Activated naive CD4-positive, alpha-beta T cell treated with anti-CD3 and anti-CD28 coated beads, Interleukin-2, amount 50 U/mL, for 72 hours (primary cell): ENCODE measurements around the gene PCDHGA3. TPM values are rescaled to one million over a fixed set of nuclear protein-coding genes. Genes with fewer than 3 reads are reported as not detected.
"Not testable (repeated sequence)": the region's sequence is repeated elsewhere in the genome, so short reads cannot be mapped to it uniquely, and the experiment has no call there.

Experiments
- ATAC-seq, 2 donors: fragments of 150-1000 bp; cut with Tn5 transposase; 2 replicates each; pipeline ENCODE4 v1.10.0; 2021; ENCODE audit warnings: mild to moderate bottlenecking in 2 of 2, moderate library complexity in 2 of 2
- DNase-seq, 2 donors: peaks; one replicate each; pipeline ENCODE4 v3.0.0; 2021 to 2022; ENCODE audit warnings: low spot score in 2 of 2
- H3K27ac Mint-ChIP-seq, 2 donors: one replicate each; pipeline ENCODE4 v1.8.0; 2022; ENCODE audit warnings: mild to moderate bottlenecking in 2 of 2, mixed read lengths in 2 of 2
- H3K36me3 Mint-ChIP-seq, 2 donors: one replicate each; pipeline ENCODE4 v1.8.0; 2022; ENCODE audit warnings: mixed read lengths in 2 of 2
- H3K9me3 Mint-ChIP-seq, 2 donors: one replicate each; pipeline ENCODE4 v1.8.0; 2022; ENCODE audit warnings: mixed read lengths in 2 of 2
- total RNA-seq, 2 donors: library from RNA; stranded (reverse); gene quantifications; one replicate each; pipeline ENCODE4 v1.2.3, GENCODE V29; 2022

The PCDHGA3 gene
- total RNA-seq, 2 donors from 2014 or later, result not detected

DNA sequence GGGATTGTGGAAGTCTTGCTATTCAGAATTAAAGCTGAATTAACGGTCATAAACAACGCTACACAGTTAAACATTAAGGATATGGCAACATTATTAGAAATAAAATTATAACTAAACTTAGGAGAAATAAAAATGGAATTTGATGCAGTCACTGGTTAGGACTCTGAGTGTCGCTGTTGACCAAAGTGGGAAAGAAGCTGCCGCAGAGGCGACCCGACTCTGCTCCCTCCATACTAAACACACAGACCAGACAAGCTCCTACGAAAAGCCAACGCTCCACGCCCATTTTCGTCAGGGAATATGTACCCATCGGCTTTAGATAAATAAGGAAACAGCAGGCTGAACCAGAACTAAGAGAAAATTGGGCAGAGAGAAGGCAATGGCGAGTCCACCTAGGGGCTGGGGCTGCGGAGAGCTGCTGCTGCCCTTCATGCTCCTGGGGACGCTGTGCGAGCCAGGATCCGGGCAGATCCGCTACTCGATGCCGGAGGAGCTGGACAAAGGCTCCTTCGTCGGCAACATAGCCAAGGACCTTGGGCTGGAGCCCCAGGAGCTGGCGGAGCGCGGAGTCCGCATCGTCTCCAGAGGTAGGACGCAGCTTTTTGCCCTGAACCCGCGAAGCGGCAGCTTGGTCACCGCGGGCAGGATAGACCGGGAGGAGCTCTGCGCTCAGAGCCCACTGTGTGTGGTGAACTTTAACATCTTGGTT, 20.5 kb downstream of the PCDHGA3 start, which contains the start of gene PCDHGA5:
PCDHGA5 (plus strand) TSS at position 211 of the 709 bp plus-strand sequence; CDS start at position 380, 169 bp downstream.
- DNase-seq (no peak), ATAC-seq (no peak)
- Mint-ChIP-seq H3K36me3 (peaks cover 52 to 63% of the 10 kb centered on the region in 2 donors), H3K9me3 (peaks cover 41 to 51% of the 10 kb centered on the region in 2 donors), H3K27ac (peak within 1 kb of the TSS in 1 of 2 donors; percentile 55)

- peaks cover 48 to 52% of the 10 kb centered on the region in 2 donors for H3K36me3 Mint-ChIP-seq
- ATAC-seq (no peak), DNase-seq (no peak)
- H3K9me3 Mint-ChIP-seq, result peaks cover 33 to 51% of the 10 kb centered on the region in 2 donors
- no peak overlapping the region for H3K27ac Mint-ChIP-seq
Observed at GRCh38 chr5:141366016-141366896, 22.6 kb downstream of the PCDHGA3 start.

GRCh38 chr5:141369994-141370848, 26.6 kb downstream of the PCDHGA3 start, which contains the start of gene PCDHGB3:
TSS of gene PCDHGB3 (plus strand) at chr5:141370242. CDS start at chr5:141370395, 153 bp downstream.
- DNase-seq (no peak), ATAC-seq (peak; percentile 37 to 69)
- H3K36me3 Mint-ChIP-seq, result peaks cover 49 to 55% of the 10 kb centered on the region in 2 donors
- peaks cover 25 to 40% of the 10 kb centered on the region in 2 donors for H3K9me3 Mint-ChIP-seq
- H3K27ac Mint-ChIP-seq, result peak within 1 kb of the TSS in 1 of 2 donors; percentile 36

DNA sequence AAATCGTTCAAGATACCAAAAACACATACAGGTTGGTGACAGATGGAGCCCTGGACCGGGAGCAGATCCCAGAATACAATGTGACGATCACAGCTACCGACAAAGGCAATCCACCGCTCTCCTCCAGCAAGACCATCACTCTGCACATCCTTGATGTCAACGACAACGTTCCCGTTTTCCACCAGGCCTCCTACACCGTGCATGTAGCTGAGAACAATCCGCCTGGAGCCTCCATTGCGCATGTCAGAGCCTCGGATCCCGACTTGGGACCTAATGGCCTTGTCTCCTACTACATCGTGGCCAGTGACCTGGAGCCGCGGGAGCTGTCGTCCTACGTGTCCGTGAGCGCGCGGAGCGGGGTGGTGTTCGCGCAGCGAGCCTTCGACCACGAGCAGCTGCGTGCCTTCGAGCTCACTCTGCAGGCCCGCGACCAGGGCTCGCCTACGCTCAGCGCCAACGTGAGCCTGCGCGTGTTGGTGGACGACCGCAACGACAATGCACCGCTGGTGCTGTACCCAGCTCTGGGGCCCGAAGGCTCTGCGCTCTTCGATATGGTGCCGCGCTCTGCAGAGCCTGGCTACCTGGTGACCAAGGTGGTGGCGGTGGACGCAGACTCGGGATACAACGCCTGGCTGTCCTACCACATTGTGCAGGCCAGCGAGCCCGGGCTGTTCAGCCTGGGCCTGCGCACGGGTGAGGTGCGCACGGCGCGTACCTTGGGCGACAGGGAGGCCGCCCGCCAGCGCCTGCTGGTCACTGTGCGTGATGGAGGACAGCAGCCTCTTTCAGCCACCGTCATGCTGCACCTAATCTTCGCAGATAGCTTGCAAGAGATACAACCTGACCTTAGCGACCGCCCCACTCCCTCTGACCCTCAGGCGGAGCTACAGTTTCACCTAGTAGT, 28.2 kb downstream of the PCDHGA3 start:
- no peak for DNase-seq
- Mint-ChIP-seq H3K36me3 (peaks cover 52 to 53% of the 10 kb centered on the region in 2 donors), H3K27ac (no peak overlapping the region), H3K9me3 (peaks cover 18 to 33% of the 10 kb centered on the region in 2 donors)
- ATAC-seq, result no peak

GRCh38 chr5:141373673-141374317, 30.2 kb downstream of the PCDHGA3 start, which contains the start of gene PCDHGA6:
TSS of gene PCDHGA6 (plus strand) at chr5:141373891. CDS start at chr5:141374084, 193 bp downstream.
- peaks cover 52 to 53% of the 10 kb centered on the region in 2 donors for H3K36me3 Mint-ChIP-seq
- DNase-seq (no peak), ATAC-seq (no peak)
- no peak within 1 kb of the TSS for H3K27ac Mint-ChIP-seq
- peaks cover 18 to 33% of the 10 kb centered on the region in 2 donors for H3K9me3 Mint-ChIP-seq

DNA sequence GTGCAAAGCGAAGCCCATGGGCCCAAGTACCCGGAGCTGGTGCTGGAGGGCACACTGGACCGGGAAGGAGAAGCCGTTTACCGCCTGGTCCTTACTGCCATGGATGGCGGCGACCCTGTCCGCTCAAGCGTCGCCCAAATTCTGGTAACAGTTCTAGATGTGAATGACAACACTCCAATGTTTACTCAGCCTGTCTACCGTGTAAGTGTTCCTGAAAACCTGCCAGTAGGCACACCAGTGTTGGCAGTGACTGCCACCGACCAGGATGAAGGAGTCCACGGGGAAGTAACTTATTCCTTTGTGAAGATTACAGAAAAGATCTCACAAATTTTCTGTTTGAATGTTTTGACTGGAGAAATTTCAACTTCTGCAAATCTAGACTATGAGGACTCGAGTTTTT, 31.0 kb downstream of the PCDHGA3 start:
- Mint-ChIP-seq H3K9me3 (peaks cover 18 to 33% of the 10 kb centered on the region in 2 donors), H3K36me3 (peaks cover 52 to 53% of the 10 kb centered on the region in 2 donors), H3K27ac (no peak overlapping the region)
- DNase-seq (no peak), ATAC-seq (no peak)

GRCh38 chr5:141375444-141376155, 32.0 kb downstream of the PCDHGA3 start:
- DNase-seq, result not testable (repeated sequence)

DNA sequence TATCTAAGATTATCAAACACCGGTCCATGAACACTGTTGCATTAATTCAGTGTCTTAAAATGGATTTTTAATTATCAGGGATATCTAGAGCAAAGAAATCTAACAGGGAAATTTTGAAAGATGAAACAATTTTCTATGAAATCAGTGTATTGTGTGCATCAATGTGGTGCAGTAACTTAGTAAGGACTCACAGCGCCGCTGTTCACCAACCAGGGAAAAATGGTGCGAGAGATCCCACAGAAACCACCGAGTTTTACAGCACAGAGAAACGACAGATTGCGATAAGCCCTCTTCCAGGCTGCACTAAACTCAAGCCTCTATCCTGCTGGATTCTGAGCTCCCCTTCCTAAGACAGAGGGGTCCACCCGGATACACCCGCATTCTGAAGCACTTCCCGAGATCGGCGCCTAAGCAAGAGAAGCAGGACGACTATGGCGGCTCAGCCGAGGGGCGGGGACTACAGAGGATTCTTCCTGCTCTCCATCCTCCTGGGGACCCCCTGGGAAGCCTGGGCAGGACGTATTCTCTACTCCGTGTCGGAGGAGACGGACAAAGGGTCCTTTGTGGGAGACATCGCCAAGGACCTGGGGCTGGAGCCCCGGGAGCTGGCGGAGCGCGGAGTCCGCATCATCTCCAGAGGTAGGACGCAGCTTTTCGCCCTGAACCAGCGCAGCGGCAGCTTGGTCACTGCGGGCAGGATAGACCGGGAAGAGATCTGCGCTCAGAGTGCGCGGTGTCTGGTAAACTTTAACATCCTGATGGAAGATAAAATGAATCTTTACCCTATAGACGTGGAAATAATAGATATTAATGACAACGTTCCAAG, 39.1 kb downstream of the PCDHGA3 start, which contains the start of gene PCDHGA7:
PCDHGA7 (plus strand) TSS at position 274 of the 826 bp plus-strand sequence; CDS start at position 432, 158 bp downstream.
- peaks cover 30 to 31% of the 10 kb centered on the region in 2 donors for H3K36me3 Mint-ChIP-seq
- no peak for DNase-seq
- no peak for ATAC-seq
- peaks cover 4% of the 10 kb centered on the region in 2 donors for H3K9me3 Mint-ChIP-seq
- peak within 1 kb of the TSS in 1 of 2 donors; percentile 44 for H3K27ac Mint-ChIP-seq

More at GRCh38 chr5:141375444-141376155, 32.0 kb downstream of the PCDHGA3 start:
- H3K27ac Mint-ChIP-seq, ATAC-seq: not testable (repeated sequence)
- peaks cover 46 to 51% of the 10 kb centered on the region in 2 donors for H3K36me3 Mint-ChIP-seq
- peaks cover 18 to 32% of the 10 kb centered on the region in 2 donors for H3K9me3 Mint-ChIP-seq

DNA sequence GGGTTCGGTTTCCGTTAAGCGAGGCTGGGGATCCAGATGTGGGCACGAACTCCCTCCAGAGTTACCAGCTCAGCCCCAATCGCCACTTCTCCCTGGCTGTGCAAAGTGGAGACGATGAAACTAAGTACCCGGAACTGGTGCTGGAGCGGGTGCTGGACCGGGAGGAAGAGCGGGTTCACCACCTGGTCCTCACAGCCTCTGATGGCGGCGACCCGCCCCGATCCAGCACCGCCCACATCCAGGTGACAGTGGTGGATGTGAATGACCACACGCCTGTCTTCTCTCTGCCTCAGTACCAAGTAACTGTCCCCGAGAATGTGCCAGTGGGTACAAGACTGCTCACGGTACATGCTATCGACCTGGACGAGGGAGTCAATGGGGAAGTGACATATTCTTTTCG, 39.7 kb downstream of the PCDHGA3 start:
- H3K27ac Mint-ChIP-seq, result no peak overlapping the region
- ATAC-seq, result no peak
- H3K9me3 Mint-ChIP-seq, result peaks cover 4 to 6% of the 10 kb centered on the region in 2 donors
- DNase-seq, result no peak
- H3K36me3 Mint-ChIP-seq, result peaks cover 33% of the 10 kb centered on the region in 2 donors

GRCh38 chr5:141384471-141385267, 41.0 kb downstream of the PCDHGA3 start:
- DNase-seq, result no peak
- Mint-ChIP-seq H3K27ac (no peak overlapping the region), H3K36me3 (peaks cover 44 to 46% of the 10 kb centered on the region in 2 donors), H3K9me3 (peaks cover 12 to 14% of the 10 kb centered on the region in 2 donors)
- no peak for ATAC-seq

DNA sequence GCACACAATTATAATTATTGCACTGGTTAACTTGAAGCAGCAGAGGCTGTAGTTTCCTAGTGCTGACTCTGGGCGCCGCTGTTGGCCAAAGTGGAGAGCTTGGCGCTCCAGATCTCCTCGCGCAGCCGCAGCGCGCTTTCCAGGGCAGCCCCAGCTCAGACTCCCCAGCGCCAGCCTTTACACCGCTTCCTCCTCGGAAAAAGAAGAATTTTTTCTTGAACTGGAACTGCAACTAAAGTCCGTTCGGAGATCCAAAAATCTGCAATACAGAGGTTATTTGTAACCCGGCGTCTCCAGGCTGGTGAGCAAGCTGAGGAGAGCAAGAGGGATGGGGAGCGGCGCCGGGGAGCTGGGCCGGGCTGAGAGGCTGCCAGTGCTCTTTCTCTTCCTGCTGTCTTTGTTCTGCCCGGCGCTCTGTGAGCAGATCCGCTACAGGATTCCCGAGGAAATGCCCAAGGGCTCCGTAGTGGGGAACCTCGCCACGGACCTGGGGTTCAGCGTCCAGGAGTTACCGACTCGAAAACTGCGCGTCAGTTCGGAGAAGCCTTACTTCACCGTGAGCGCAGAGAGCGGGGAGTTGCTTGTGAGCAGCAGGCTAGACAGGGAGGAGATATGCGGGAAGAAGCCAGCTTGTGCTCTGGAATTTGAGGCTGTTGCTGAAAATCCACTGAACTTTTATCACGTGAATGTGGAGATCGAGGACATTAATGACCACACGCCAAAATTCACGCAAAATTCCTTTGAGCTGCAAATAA, 44.1 kb downstream of the PCDHGA3 start, which contains the start of gene PCDHGB4:
PCDHGB4 (plus strand) TSS at position 142 of the 755 bp plus-strand sequence; CDS start at position 329, 187 bp downstream.
- ATAC-seq, result peak; percentile 68 to 75
- H3K9me3 Mint-ChIP-seq, result peaks cover 19 to 25% of the 10 kb centered on the region in 2 donors
- H3K36me3 Mint-ChIP-seq, result peaks cover 51 to 53% of the 10 kb centered on the region in 2 donors
- not testable (repeated sequence) for DNase-seq, H3K27ac Mint-ChIP-seq

DNA sequence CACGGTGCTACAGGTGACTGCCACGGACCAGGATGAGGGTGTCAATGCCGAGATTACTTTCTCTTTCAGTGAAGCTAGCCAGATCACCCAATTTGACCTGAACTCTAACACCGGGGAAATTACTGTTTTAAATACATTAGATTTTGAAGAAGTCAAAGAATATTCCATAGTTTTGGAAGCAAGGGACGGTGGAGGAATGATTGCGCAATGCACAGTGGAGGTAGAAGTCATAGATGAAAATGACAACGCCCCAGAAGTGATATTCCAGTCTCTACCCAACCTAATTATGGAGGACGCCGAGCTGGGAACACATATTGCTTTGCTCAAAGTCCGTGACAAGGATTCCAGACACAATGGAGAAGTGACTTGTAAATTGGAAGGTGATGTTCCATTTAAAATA, 45.0 kb downstream of the PCDHGA3 start:
- DNase-seq (no peak), ATAC-seq (no peak)
- Mint-ChIP-seq H3K9me3 (peaks cover 15 to 23% of the 10 kb centered on the region in 2 donors), H3K27ac (no peak overlapping the region), H3K36me3 (peaks cover 49 to 53% of the 10 kb centered on the region in 2 donors)
